ENCODE results near the gene UPK3A.
A peak's percentile ranks its signal among the peaks of the same experiment; 100 is the strongest.
"Not testable (repeated sequence)": the region's sequence is repeated elsewhere in the genome, so short reads cannot be mapped to it uniquely, and the experiment has no call there.

UPK3A gene

GRCh38 chr22:45285263-45286058 lies 712 bp downstream of the UPK3A start:
- no peak for DNase-seq

DNA sequence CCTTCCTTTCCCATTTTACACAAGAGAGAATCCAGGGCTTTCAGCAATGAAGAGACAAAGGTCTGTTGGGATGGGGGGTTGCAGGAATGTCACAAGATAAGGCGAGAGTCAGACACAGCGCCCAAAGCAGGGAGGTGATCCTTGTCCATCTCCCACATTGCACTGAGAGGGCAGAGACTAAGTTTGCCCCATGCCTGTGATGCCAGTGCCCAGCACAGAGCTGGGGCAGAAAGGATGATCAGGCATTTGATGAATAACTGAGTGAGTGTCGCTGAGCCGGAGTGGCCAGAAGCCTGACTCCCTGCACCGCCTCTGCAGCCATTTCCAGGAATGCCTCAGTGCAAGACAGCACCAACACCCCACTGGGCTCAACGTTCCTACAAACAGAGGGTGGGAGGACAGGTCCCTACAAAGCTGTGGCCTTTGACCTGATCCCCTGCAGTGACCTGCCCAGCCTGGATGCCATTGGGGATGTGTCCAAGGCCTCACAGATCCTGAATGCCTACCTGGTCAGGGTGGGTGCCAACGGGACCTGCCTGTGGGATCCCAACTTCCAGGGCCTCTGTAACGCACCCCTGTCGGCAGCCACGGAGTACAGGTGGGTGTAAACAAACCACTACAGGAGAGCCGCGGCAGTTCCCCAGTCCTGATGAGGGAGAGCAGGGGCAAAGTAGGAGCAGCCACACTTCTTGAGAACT lies 2.3 kb downstream of the UPK3A start:
- no peak for DNase-seq

GRCh38 chr22:45290410-45290936 lies 5.7 kb downstream of the UPK3A start:
- no peak for DNase-seq

GRCh38 chr22:45291061-45291930 lies 6.5 kb downstream of the UPK3A start:
- DNase-seq, result no peak

GRCh38 chr22:45291931-45292290 lies 7.2 kb downstream of the UPK3A start:
- no peak for DNase-seq

DNA sequence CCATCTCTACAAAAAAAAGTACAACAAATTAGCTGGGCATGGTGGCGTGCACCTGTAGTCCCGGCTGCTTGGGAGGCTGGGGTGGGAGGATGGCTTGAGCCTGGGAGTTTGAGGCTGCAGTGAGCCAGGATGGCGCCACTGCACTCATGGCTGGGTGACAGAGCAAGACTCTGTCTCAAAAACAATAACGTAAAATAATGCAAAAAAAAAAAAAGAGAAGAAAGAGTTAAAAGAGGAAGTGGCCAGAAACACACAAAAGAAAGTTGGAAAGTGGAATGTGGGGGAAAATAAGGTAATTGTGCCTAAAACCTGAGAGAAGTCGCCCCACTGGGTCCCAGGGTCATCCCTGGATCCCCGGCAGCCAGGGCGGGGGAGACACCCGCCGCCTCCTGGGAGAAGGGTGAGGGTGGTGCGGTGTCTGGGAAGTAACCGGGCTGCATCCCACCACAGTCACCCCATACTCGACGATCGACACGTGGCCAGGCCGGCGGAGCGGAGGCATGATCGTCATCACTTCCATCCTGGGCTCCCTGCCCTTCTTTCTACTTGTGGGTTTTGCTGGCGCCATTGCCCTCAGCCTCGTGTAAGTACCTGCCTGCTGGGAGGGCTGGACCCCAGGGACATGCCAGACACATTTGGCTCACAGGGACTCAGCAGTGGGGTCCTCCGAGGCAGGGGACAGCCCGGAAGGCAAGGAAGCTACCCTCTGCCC lies 8.1 kb downstream of the UPK3A start:
- no peak for DNase-seq

DNA sequence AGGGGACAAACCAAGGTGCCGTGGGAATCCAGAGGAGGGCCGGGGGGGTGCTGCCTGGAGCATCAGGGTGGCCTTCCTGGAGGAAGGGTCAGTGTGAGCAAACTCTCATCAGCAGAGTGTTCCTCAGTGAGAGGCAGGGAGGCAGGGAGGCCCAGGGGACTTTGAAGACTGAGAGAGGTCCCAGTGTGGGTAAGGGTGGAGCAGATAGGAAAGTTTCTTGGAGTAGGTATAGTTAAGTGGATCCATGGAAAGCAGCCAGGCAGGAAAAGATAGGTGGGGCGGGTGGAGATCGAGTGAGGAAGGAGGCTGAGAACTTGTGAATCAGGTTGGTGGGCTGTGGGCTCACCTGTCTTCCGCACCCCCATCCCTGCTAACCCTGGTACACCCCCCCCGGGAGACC lies 9.3 kb downstream of the UPK3A start:
- no peak for DNase-seq

GRCh38 chr22:45295004-45295403 lies 10.3 kb downstream of the UPK3A start:
- not testable (repeated sequence) for DNase-seq

GRCh38 chr22:45295492-45295891 lies 10.7 kb downstream of the UPK3A start:
- no peak for DNase-seq

GRCh38 chr22:45296628-45297297 lies 12.0 kb downstream of the UPK3A start:
- no peak for DNase-seq

DNA sequence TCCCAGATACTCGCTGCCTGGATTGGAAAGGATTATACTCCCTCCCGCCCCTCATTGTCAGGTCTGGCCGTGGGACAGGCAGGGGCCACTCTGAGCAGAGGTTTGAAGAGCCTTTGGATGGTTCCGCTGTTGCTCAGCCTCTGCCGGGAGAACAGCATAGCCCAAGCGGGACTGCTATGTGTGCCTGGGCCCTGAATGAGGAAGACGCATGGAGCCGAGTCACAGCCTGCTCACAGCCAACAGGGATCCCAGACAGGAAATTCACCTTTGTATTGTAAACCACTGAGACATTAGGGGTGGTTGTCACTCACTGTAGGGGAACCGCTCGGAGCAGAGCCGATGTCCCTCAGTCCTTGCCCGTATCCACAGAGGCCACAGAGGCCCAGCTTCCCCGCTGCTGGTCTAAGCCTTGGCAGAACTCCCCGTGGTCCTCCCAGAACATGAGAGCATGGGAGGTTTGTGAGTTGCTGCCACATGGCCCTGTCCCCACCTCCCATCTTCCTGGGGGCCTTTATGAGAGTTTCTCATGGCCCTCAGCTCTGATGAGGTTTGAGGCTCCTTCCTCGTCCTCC lies 14.3 kb downstream of the UPK3A start:
- no peak for DNase-seq

DNA sequence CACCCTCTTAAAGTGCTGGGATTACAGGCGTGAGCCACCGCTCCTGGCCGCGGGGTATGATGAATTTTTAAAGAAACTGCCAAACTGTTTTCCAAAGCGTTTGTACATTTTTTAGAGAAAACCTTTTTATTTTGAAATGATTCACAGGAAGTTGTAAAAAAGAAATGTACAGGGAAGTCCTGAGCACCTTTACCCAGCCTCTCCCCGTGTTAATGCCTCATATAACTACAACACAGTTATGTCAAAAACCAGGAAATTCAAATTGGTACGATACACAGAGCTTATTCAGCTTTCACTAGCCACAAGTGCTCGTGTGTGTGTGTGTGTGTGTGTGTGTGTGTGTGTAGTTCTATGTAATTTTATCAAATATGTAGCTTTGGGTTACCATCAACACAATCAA lies 18.0 kb downstream of the UPK3A start:
- DNase-seq, result no peak

- DNase-seq, result no peak
Measured at GRCh38 chr22:45303181-45303580, 18.4 kb downstream of the UPK3A start.

- DNase-seq, result no peak
Measured at GRCh38 chr22:45304971-45305370, 20.2 kb downstream of the UPK3A start.

GRCh38 chr22:45305456-45306075 lies 20.8 kb downstream of the UPK3A start:
- no peak for DNase-seq

DNA sequence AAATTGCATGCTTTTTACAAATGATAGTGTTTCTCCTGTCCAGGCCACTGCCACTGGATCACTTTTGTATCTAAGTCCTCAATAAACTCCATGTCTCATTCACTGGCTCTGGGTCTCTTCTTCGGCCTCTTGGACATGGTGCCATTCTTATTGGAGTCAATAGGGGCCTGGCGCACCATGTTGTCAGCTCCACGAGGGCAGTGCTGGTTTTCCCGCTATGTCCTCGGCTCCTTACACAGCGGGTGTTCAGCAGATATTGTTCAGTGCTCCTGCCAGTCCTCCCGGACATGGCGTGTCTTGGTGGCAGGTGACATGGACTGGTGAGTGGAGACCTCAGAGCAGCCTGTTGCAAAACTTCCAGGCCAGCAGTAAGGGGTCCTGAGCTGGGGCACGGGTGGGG lies 21.4 kb downstream of the UPK3A start:
- DNase-seq, result no peak

GRCh38 chr22:45308391-45308956 lies 23.7 kb downstream of the UPK3A start:
- no peak for DNase-seq

GRCh38 chr22:45308957-45309421 lies 24.2 kb downstream of the UPK3A start:
- DNase-seq, result peak; percentile 27

- DNase-seq, result peak; percentile 94
Measured at GRCh38 chr22:45309422-45310227, 24.9 kb downstream of the UPK3A start, which contains the start of gene FAM118A. Gene FAM118A (plus strand): TSS chr22:45309934. CDS start chr22:45322380, 12,446 bp downstream.

Data from stimulated activated CD4-positive, alpha-beta T cell treated with anti-CD3 and anti-CD28 coated beads, Interleukin-1b, Interleukin-23, amount 100 ng/mL, for 48 hours (primary cell).